KMS-11 (cell line): ENCODE data around the gene OMG.
"Not testable (repeated sequence)": the region's sequence is repeated elsewhere in the genome, so short reads cannot be mapped to it uniquely, and the experiment has no call there.

Experiments used
- H2AFZ ChIP-seq: fragments of 200-600 bp; sonication (generic); 2 replicates; pipeline ENCODE4 v1.6.1; 2016; ENCODE audit warnings: antibody characterized with exemption, mixed run types, low read depth
- H3K27ac ChIP-seq: fragments of 200-600 bp; sonication (generic); 2 replicates; pipeline ENCODE4 v1.6.1; 2016; ENCODE audit warnings: mild to moderate bottlenecking, mixed run types
- H3K27me3 ChIP-seq: fragments of 200-600 bp; sonication (generic); 2 replicates; pipeline ENCODE4 v1.6.1; 2017; ENCODE audit warnings: mild to moderate bottlenecking, low read depth, mixed run types, moderate library complexity; ENCODE audit not compliant: insufficient read depth
- H3K36me3 ChIP-seq: fragments of 200-600 bp; sonication (generic); 2 replicates; pipeline ENCODE4 v1.6.1; 2017; ENCODE audit warnings: mild to moderate bottlenecking, mixed run types; ENCODE audit not compliant: insufficient read depth
- H3K4me1 ChIP-seq: fragments of 200-600 bp; sonication (generic); 2 replicates; pipeline ENCODE4 v1.6.1; 2016; ENCODE audit warnings: mild to moderate bottlenecking, low read depth, mixed run types; ENCODE audit not compliant: poor library complexity, severe bottlenecking
- H3K4me2 ChIP-seq: fragments of 200-600 bp; sonication (generic); 2 replicates; pipeline ENCODE4 v1.7.0; 2016; ENCODE audit warnings: mild to moderate bottlenecking, mixed run types
- H3K4me3 ChIP-seq: fragments of 200-600 bp; sonication (generic); IDR thresholded peaks from 2 replicates; pipeline ENCODE4 v1.6.1; 2017; ENCODE audit warnings: low read depth, low read length, mixed read lengths; ENCODE audit not compliant: insufficient read depth
- H3K79me2 ChIP-seq: fragments of 200-600 bp; sonication (generic); 2 replicates; pipeline ENCODE4 v1.6.1; 2016; ENCODE audit warnings: low read depth, mixed run types; ENCODE audit not compliant: insufficient read depth
- H3K9ac ChIP-seq: fragments of 200-600 bp; sonication (generic); 2 replicates; pipeline ENCODE4 v1.6.1; 2016; ENCODE audit warnings: mild to moderate bottlenecking, mixed run types
- H4K20me1 ChIP-seq: fragments of 200-600 bp; sonication (generic); 2 replicates; pipeline ENCODE4 v1.6.1; 2016; ENCODE audit warnings: mild to moderate bottlenecking, mixed run types; ENCODE audit not compliant: insufficient read depth
- TF ChIP-seq, protein P1 (sequence below): fragments of 200-600 bp; sonication (generic); conservative IDR thresholded peaks from 2 replicates; pipeline ENCODE4 v1.6.1; 2017; ENCODE audit warnings: low read depth, mild to moderate bottlenecking, antibody characterized with exemption, low read length, moderate library complexity, mixed read lengths

The OMG gene

GRCh38 chr17:31297090-31297489 lies at the start of gene OMG:
TSS of gene OMG (minus strand) at chr17:31297239. CDS start at chr17:31296331, 908 bp downstream.
- no peak within 1 kb of the TSS for H2AFZ ChIP-seq
- no peaks in the 10 kb centered on the region for H3K4me1 ChIP-seq
- no peak within 1 kb of the TSS for H3K4me2 ChIP-seq
- no peaks in the 10 kb centered on the region for H3K36me3 ChIP-seq
- no peak within 1 kb of the TSS for H3K9ac ChIP-seq
- no peak within 1 kb of the TSS for H3K4me3 ChIP-seq
- no peaks in the 10 kb centered on the region; the same call in 1 of the 2 replicates for H3K27me3 ChIP-seq
- TF ChIP-seq, protein P1, sequence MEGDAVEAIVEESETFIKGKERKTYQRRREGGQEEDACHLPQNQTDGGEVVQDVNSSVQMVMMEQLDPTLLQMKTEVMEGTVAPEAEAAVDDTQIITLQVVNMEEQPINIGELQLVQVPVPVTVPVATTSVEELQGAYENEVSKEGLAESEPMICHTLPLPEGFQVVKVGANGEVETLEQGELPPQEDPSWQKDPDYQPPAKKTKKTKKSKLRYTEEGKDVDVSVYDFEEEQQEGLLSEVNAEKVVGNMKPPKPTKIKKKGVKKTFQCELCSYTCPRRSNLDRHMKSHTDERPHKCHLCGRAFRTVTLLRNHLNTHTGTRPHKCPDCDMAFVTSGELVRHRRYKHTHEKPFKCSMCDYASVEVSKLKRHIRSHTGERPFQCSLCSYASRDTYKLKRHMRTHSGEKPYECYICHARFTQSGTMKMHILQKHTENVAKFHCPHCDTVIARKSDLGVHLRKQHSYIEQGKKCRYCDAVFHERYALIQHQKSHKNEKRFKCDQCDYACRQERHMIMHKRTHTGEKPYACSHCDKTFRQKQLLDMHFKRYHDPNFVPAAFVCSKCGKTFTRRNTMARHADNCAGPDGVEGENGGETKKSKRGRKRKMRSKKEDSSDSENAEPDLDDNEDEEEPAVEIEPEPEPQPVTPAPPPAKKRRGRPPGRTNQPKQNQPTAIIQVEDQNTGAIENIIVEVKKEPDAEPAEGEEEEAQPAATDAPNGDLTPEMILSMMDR: no peak
- H4K20me1 ChIP-seq: no peaks in the 10 kb centered on the region
- H3K27ac ChIP-seq: no peak within 1 kb of the TSS
- no peaks in the 10 kb centered on the region for H3K79me2 ChIP-seq

GRCh38 chr17:31345191-31345747 lies 48.2 kb upstream of the OMG start:
- H3K79me2 ChIP-seq, H3K9ac ChIP-seq, H2AFZ ChIP-seq, H3K4me2 ChIP-seq, H3K4me3 ChIP-seq, H4K20me1 ChIP-seq, H3K36me3 ChIP-seq, H3K27me3 ChIP-seq, H3K27ac ChIP-seq: not testable (repeated sequence)
- H3K4me1 ChIP-seq: peaks cover 14% of the 10 kb centered on the region

DNA sequence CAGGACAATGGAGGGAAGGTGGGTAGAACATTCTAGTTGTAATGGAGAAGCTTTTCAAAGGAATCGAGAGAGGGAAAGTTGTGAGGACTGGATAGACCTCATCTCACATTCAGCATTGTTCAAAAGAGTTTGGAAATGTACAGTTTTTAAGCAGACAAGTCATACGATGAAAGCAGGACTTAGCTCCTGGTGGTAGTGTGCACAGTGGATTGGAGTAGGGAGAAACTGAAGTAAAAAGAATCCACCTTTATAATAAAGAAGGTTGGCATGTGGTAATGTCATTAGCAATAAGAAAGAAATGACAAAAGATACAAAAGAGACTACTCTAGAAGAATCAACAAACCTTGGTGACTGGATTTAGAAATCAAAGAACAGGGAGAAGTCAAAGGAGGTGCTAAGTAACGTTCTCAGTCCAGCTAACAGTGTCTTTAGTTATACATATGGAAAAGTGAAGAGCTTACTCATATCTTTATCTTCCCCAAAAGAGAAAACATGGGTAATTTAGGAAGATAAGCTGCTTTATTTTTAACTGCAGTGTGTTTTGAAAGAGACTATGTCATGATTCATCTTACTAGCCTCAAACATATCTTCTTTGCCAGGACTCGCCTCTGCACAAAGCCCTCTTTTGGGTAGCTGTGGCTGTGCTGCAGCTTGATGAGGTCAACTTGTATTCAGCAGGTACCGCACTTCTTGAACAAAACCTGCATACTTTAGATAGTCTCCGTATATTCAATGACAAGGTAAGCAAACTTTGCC lies 43.0 kb upstream of the OMG start:
- H2AFZ ChIP-seq: no peak overlapping the region
- no peaks in the 10 kb centered on the region for H3K79me2 ChIP-seq
- H3K27ac ChIP-seq: no peak overlapping the region
- no peak overlapping the region for H3K4me2 ChIP-seq
- TF ChIP-seq, protein P1: no peak
- no peak overlapping the region for H3K9ac ChIP-seq
- no peaks in the 10 kb centered on the region for H4K20me1 ChIP-seq
- no peaks in the 10 kb centered on the region for H3K4me1 ChIP-seq
- no peaks in the 10 kb centered on the region for H3K27me3 ChIP-seq
- H3K36me3 ChIP-seq: no peaks in the 10 kb centered on the region
- H3K4me3 ChIP-seq: no peak overlapping the region

- Histone ChIP-seq H3K4me1 (no peaks in the 10 kb centered on the region), H2AFZ (no peak overlapping the region), H3K4me2 (no peak overlapping the region), H3K27me3 (no peaks in the 10 kb centered on the region), H3K27ac (no peak overlapping the region), H3K36me3 (no peaks in the 10 kb centered on the region), H3K9ac (no peak overlapping the region), H3K4me3 (no peak overlapping the region), H4K20me1 (no peaks in the 10 kb centered on the region), H3K79me2 (no peaks in the 10 kb centered on the region)
- TF ChIP-seq, protein P1: no peak
Measured at GRCh38 chr17:31329221-31329620, 32.2 kb upstream of the OMG start.

GRCh38 chr17:31328160-31328535 lies 31.1 kb upstream of the OMG start:
- Histone ChIP-seq H3K4me2 (no peak overlapping the region), H4K20me1 (no peaks in the 10 kb centered on the region), H3K9ac (no peak overlapping the region), H2AFZ (no peak overlapping the region), H3K36me3 (no peaks in the 10 kb centered on the region), H3K79me2 (no peaks in the 10 kb centered on the region), H3K27me3 (no peaks in the 10 kb centered on the region), H3K27ac (no peak overlapping the region), H3K4me3 (no peak overlapping the region), H3K4me1 (peaks cover 4% of the 10 kb centered on the region)
- TF ChIP-seq, protein P1: no peak
